ENCODE data around the gene DDX51.

- TF ChIP-seq EZH2 (IDR thresholded peaks at IDR 0.05; ENCODE audit: borderline replicate concordance) (no peak), EZH2phosphoT487 (IDR thresholded peaks at IDR 0.05; ENCODE audit: low read depth, severe bottlenecking, unreplicated experiment) (no peak)
- TF ChIP-seq, protein P1, sequence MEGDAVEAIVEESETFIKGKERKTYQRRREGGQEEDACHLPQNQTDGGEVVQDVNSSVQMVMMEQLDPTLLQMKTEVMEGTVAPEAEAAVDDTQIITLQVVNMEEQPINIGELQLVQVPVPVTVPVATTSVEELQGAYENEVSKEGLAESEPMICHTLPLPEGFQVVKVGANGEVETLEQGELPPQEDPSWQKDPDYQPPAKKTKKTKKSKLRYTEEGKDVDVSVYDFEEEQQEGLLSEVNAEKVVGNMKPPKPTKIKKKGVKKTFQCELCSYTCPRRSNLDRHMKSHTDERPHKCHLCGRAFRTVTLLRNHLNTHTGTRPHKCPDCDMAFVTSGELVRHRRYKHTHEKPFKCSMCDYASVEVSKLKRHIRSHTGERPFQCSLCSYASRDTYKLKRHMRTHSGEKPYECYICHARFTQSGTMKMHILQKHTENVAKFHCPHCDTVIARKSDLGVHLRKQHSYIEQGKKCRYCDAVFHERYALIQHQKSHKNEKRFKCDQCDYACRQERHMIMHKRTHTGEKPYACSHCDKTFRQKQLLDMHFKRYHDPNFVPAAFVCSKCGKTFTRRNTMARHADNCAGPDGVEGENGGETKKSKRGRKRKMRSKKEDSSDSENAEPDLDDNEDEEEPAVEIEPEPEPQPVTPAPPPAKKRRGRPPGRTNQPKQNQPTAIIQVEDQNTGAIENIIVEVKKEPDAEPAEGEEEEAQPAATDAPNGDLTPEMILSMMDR (IDR thresholded peaks at IDR 0.05; ENCODE audit: poor library complexity): no peak
These were observed 10.2 kb upstream of the DDX51 start for GRCh38 chr12:132154341-132154761.

All from hepatocyte (in vitro differentiated cells).